Karpas-422 (cell line): ENCODE results near the gene PI4KA. TPM values are rescaled to one million over a fixed set of nuclear protein-coding genes. Genes with fewer than 3 reads are reported as not detected.

Experiments
- DNase-seq: peaks from one replicate; pipeline ENCODE4 v3.0.0-alpha.2; 2015
- H2AFZ ChIP-seq: fragments of 200-600 bp; sonication (generic); 2 replicates; pipeline ENCODE4 v1.6.1; 2014; ENCODE audit warnings: antibody characterized with exemption, low read length, mixed read lengths
- H3K27ac ChIP-seq: fragments of 200-600 bp; sonication (generic); 2 replicates; pipeline ENCODE4 v1.5.1; 2014; ENCODE audit warnings: mild to moderate bottlenecking, low read length, moderate library complexity
- H3K27me3 ChIP-seq: fragments of 200-600 bp; sonication (generic); 2 replicates; pipeline ENCODE4 v1.6.1; 2014; ENCODE audit warnings: low read length, mixed read lengths
- H3K36me3 ChIP-seq: fragments of 200-600 bp; sonication (generic); 2 replicates; pipeline ENCODE4 v1.6.1; 2014; ENCODE audit warnings: low read length, mixed read lengths; ENCODE audit not compliant: insufficient read depth
- H3K4me1 ChIP-seq: fragments of 200-600 bp; sonication (generic); 2 replicates; pipeline ENCODE4 v1.6.1; 2014; ENCODE audit warnings: mild to moderate bottlenecking, low read length, mixed read lengths
- H3K4me2 ChIP-seq: fragments of 200-600 bp; sonication (generic); 2 replicates; pipeline ENCODE4 v1.6.1; 2014; ENCODE audit warnings: low read length, low read depth, mild to moderate bottlenecking; ENCODE audit not compliant: poor library complexity, severe bottlenecking
- H3K4me3 ChIP-seq: fragments of 200-600 bp; sonication (generic); 2 replicates; pipeline ENCODE4 v1.5.1; 2014; ENCODE audit warnings: mild to moderate bottlenecking, antibody characterized with exemption, low read length, mixed read lengths
- H3K79me2 ChIP-seq: fragments of 200-600 bp; sonication (generic); 2 replicates; pipeline ENCODE4 v1.6.1; 2014; ENCODE audit warnings: mild to moderate bottlenecking, low read length, mixed read lengths
- H3K9ac ChIP-seq: fragments of 200-600 bp; sonication (generic); 2 replicates; pipeline ENCODE4 v1.6.0; 2014; ENCODE audit warnings: low read length
- H3K9me2 ChIP-seq: fragments of 200-600 bp; sonication (generic), shearing (Covaris generic); replicated peaks from 2 replicates; pipeline ENCODE4 v1.6.0; 2014; ENCODE audit warnings: mild to moderate bottlenecking, low read length, moderate library complexity; ENCODE audit not compliant: insufficient read depth
- H3K9me3 ChIP-seq: fragments of 300-700, 200-600 bp; sonication (generic); 2 replicates; pipeline ENCODE4 v1.6.1; 2014; ENCODE audit warnings: low read length, mixed read lengths
- H4K20me1 ChIP-seq: fragments of 200-600 bp; sonication (generic); 2 replicates; pipeline ENCODE4 v1.6.1; 2014; ENCODE audit warnings: mild to moderate bottlenecking, antibody characterized with exemption, low read length, low read depth; ENCODE audit not compliant: insufficient read depth
- total RNA-seq: library from RNA; depleted of rRNA; stranded (reverse); fragments of >200 nt; shearing (Covaris generic); gene quantifications from 2 replicates; pipeline ENCODE4 v1.2.3, GENCODE V29; 2014; ENCODE audit warnings: low replicate concordance

The PI4KA gene
- total RNA-seq, 1 experiment from 2014 or later = 80.7 TPM

- Histone ChIP-seq H3K9ac (no peak overlapping the region), H3K27me3 (no peaks in the 10 kb centered on the region), H3K4me2 (no peak overlapping the region), H2AFZ (no peak overlapping the region), H3K9me3 (no peaks in the 10 kb centered on the region), H3K79me2 (no peaks in the 10 kb centered on the region), H3K27ac (no peak overlapping the region), H3K36me3 (0 out of 2 replicates have a peak, but pooled peaks cover 4% of the 10 kb centered on the region), H3K4me1 (no peaks in the 10 kb centered on the region), H3K9me2 (no peaks in the 10 kb centered on the region), H4K20me1 (no peaks in the 10 kb centered on the region), H3K4me3 (no peak overlapping the region)
- no peak for DNase-seq
Observed at GRCh38 chr22:20729194-20729593, 129.4 kb downstream of the PI4KA start.

- Histone ChIP-seq H4K20me1 (no peaks in the 10 kb centered on the region), H3K4me1 (no peaks in the 10 kb centered on the region), H2AFZ (no peak overlapping the region), H3K4me2 (no peak overlapping the region), H3K79me2 (no peaks in the 10 kb centered on the region), H3K27me3 (no peaks in the 10 kb centered on the region), H3K9me3 (no peaks in the 10 kb centered on the region), H3K36me3 (0 out of 2 replicates have a peak, but pooled peaks cover 4% of the 10 kb centered on the region), H3K9ac (no peak overlapping the region), H3K9me2 (no peaks in the 10 kb centered on the region), H3K27ac (no peak overlapping the region), H3K4me3 (no peak overlapping the region)
- no peak for DNase-seq
Observed at GRCh38 chr22:20728523-20729190, 130.0 kb downstream of the PI4KA start.

GRCh38 chr22:20727118-20728015 lies 131.2 kb downstream of the PI4KA start:
- Histone ChIP-seq H3K36me3 (0 out of 2 replicates have a peak, but pooled peaks cover 4% of the 10 kb centered on the region), H3K4me3 (no peak overlapping the region), H3K79me2 (no peaks in the 10 kb centered on the region), H3K9ac (no peak overlapping the region), H2AFZ (no peak overlapping the region), H3K27ac (no peak overlapping the region), H3K9me3 (no peaks in the 10 kb centered on the region), H3K4me2 (no peak overlapping the region), H3K27me3 (no peaks in the 10 kb centered on the region), H4K20me1 (no peaks in the 10 kb centered on the region), H3K9me2 (no peaks in the 10 kb centered on the region), H3K4me1 (no peaks in the 10 kb centered on the region)
- DNase-seq = no peak

- H3K4me3 ChIP-seq = no peak overlapping the region
- H4K20me1 ChIP-seq = no peaks in the 10 kb centered on the region
- H3K9me3 ChIP-seq = no peaks in the 10 kb centered on the region
- H3K9ac ChIP-seq = no peak overlapping the region
- no peaks in the 10 kb centered on the region for H3K27me3 ChIP-seq
- no peaks in the 10 kb centered on the region for H3K4me1 ChIP-seq
- H3K27ac ChIP-seq = no peak overlapping the region
- 0 out of 2 replicates have a peak, but pooled peaks cover 4% of the 10 kb centered on the region for H3K36me3 ChIP-seq
- H3K9me2 ChIP-seq = no peaks in the 10 kb centered on the region
- H3K79me2 ChIP-seq = no peaks in the 10 kb centered on the region
- H2AFZ ChIP-seq = no peak overlapping the region
- no peak overlapping the region for H3K4me2 ChIP-seq
- no peak for DNase-seq
Observed at GRCh38 chr22:20725987-20726558, 132.5 kb downstream of the PI4KA start.

- no peak overlapping the region for H3K4me2 ChIP-seq
- no peaks in the 10 kb centered on the region for H3K9me2 ChIP-seq
- no peak overlapping the region for H3K27ac ChIP-seq
- H3K27me3 ChIP-seq = no peaks in the 10 kb centered on the region
- no peaks in the 10 kb centered on the region for H3K4me1 ChIP-seq
- H3K4me3 ChIP-seq = no peak overlapping the region
- H3K9me3 ChIP-seq = no peaks in the 10 kb centered on the region
- no peak for DNase-seq
- 0 out of 2 replicates have a peak, but pooled peaks cover 4% of the 10 kb centered on the region for H3K36me3 ChIP-seq
- no peaks in the 10 kb centered on the region for H4K20me1 ChIP-seq
- no peak overlapping the region for H2AFZ ChIP-seq
- H3K9ac ChIP-seq = no peak overlapping the region
- no peaks in the 10 kb centered on the region for H3K79me2 ChIP-seq
Observed at GRCh38 chr22:20724676-20725454, 133.7 kb downstream of the PI4KA start.

GRCh38 chr22:20721409-20722218 lies 137.0 kb downstream of the PI4KA start:
- Histone ChIP-seq H3K9me2 (no peaks in the 10 kb centered on the region), H3K4me2 (no peak overlapping the region), H3K36me3 (no peaks in the 10 kb centered on the region), H3K27me3 (no peaks in the 10 kb centered on the region), H3K9me3 (no peaks in the 10 kb centered on the region), H3K27ac (no peak overlapping the region), H3K4me1 (no peaks in the 10 kb centered on the region), H3K9ac (no peak overlapping the region), H3K4me3 (no peak overlapping the region), H3K79me2 (no peaks in the 10 kb centered on the region), H4K20me1 (no peaks in the 10 kb centered on the region), H2AFZ (no peak overlapping the region)
- DNase-seq = no peak

GRCh38 chr22:20720692-20721408 lies 137.8 kb downstream of the PI4KA start:
- Histone ChIP-seq H3K36me3 (no peaks in the 10 kb centered on the region), H3K9ac (no peak overlapping the region), H3K27ac (no peak overlapping the region), H3K27me3 (no peaks in the 10 kb centered on the region), H3K79me2 (no peaks in the 10 kb centered on the region), H3K4me3 (no peak overlapping the region), H2AFZ (no peak overlapping the region), H3K9me2 (no peaks in the 10 kb centered on the region), H3K4me1 (no peaks in the 10 kb centered on the region), H4K20me1 (no peaks in the 10 kb centered on the region), H3K4me2 (no peak overlapping the region), H3K9me3 (no peaks in the 10 kb centered on the region)
- no peak for DNase-seq
